Measurements from ENCODE around the gene MTR. TPM values are rescaled to one million over a fixed set of nuclear protein-coding genes. Genes with fewer than 3 reads are reported as not detected.

MTR gene
- total RNA-seq, 4 donors from 2014 or later = 9.6 to 33.0 (median 24.8) TPM

- Histone ChIP-seq H3K4me3 (no peak overlapping the region), H3K36me3 (no peaks in the 10 kb centered on the region), H3K4me1 (no peaks in the 10 kb centered on the region), H3K9me3 (peaks cover 0 to 3% (median 0%) of the 10 kb centered on the region in 4 donors), H3K27ac (no peak overlapping the region), H3K27me3 (no peaks in the 10 kb centered on the region)
- TF ChIP-seq CTCF (IDR thresholded peaks at IDR 0.05) (no peak), POLR2A (IDR thresholded peaks at IDR 0.05) (no peak)
- DNase-seq = no peak
These were observed 119.3 kb downstream of the MTR start for GRCh38 chr1:236914375-236914774.

GRCh38 chr1:236916131-236916800 lies 121.2 kb downstream of the MTR start:
- Histone ChIP-seq H3K36me3 (no peaks in the 10 kb centered on the region), H3K9me3 (peaks cover 0 to 3% (median 0%) of the 10 kb centered on the region in 4 donors), H3K4me1 (no peaks in the 10 kb centered on the region), H3K4me3 (no peak overlapping the region), H3K27ac (no peak overlapping the region), H3K27me3 (no peaks in the 10 kb centered on the region)
- TF ChIP-seq POLR2A (IDR thresholded peaks at IDR 0.05) (no peak), CTCF (IDR thresholded peaks at IDR 0.05) (no peak)
- DNase-seq = no peak

- Histone ChIP-seq H3K9me3 (peaks cover 0 to 3% (median 0%) of the 10 kb centered on the region in 4 donors), H3K27ac (no peak overlapping the region), H3K4me3 (no peak overlapping the region), H3K36me3 (no peaks in the 10 kb centered on the region), H3K4me1 (no peaks in the 10 kb centered on the region), H3K27me3 (no peaks in the 10 kb centered on the region)
- DNase-seq = no peak
- TF ChIP-seq CTCF (IDR thresholded peaks at IDR 0.05) (no peak), POLR2A (IDR thresholded peaks at IDR 0.05) (no peak)
These were observed 122.4 kb downstream of the MTR start for GRCh38 chr1:236917448-236917847.

- no peak for DNase-seq
- no peaks in the 10 kb centered on the region for H3K27me3 ChIP-seq
- no peak overlapping the region for H3K27ac ChIP-seq
- peaks cover 0 to 3% (median 0%) of the 10 kb centered on the region in 4 donors for H3K9me3 ChIP-seq
- no peaks in the 10 kb centered on the region for H3K36me3 ChIP-seq
- no peak for TF ChIP-seq POLR2A (IDR thresholded peaks at IDR 0.05)
- TF ChIP-seq CTCF (IDR thresholded peaks at IDR 0.05) = no peak
- H3K4me1 ChIP-seq = no peaks in the 10 kb centered on the region
- H3K4me3 ChIP-seq = no peak overlapping the region
These were observed 125.3 kb downstream of the MTR start for GRCh38 chr1:236920286-236920894.

GRCh38 chr1:236921610-236922009 lies 126.5 kb downstream of the MTR start:
- Histone ChIP-seq H3K27ac (no peak overlapping the region), H3K4me1 (no peaks in the 10 kb centered on the region), H3K9me3 (peaks cover 0 to 3% (median 0%) of the 10 kb centered on the region in 4 donors), H3K27me3 (no peaks in the 10 kb centered on the region), H3K4me3 (no peak overlapping the region), H3K36me3 (no peaks in the 10 kb centered on the region)
- no peak for TF ChIP-seq CTCF (IDR thresholded peaks at IDR 0.05)
- TF ChIP-seq POLR2A (IDR thresholded peaks at IDR 0.05) = no peak
- no peak for DNase-seq

Data from Peyer's patch (tissue), 4 donors.